ENCODE measurements around the gene RAB1B. TPM values are rescaled to one million over a fixed set of nuclear protein-coding genes. Genes with fewer than 3 reads are reported as not detected.

RAB1B gene
- total and polyA plus RNA-seq, 10 of the 15 experiments (the other 5 are each of a cell fraction or from before 2014, with no cell fraction given) = 10.4 to 193 (median 96.9) TPM

GRCh38 chr11:66317322-66317722 is 48.9 kb downstream of the RAB1B start:
- Histone ChIP-seq H3K36me3 (ENCODE audit: control insufficient read depth in 2 of 2, insufficient read depth in 2 of 2, low read length in 1 of 2) (no peaks in the 10 kb centered on the region), H3K79me2 (ENCODE audit: control insufficient read depth, insufficient read depth, low read length) (no peaks in the 10 kb centered on the region), H3K4me1 (ENCODE audit: control insufficient read depth, insufficient read depth, low read length) (peaks cover 18% of the 10 kb centered on the region), H3K27ac (ENCODE audit: control insufficient read depth, insufficient read depth) (peak overlapping the region; percentile 82), H3K4me3 (no peak overlapping the region), H3K4me2 (ENCODE audit: control insufficient read depth, insufficient read depth) (peak overlapping the region; percentile 70), H3K27me3 (replicated peaks in 1 of 2; ENCODE audit: control insufficient read depth in 2 of 2, insufficient read depth in 2 of 2, low read length in 1 of 2) (no peaks in the 10 kb centered on the region; a peak in 1 of 4 replicates), H3K9me3 (replicated peaks; ENCODE audit: control insufficient read depth, insufficient read depth, low read length) (no peaks in the 10 kb centered on the region; the same call in 2 of the 3 replicates), H4K20me1 (ENCODE audit: control insufficient read depth, insufficient read depth) (no peaks in the 10 kb centered on the region), H3K9ac (ENCODE audit: control insufficient read depth, insufficient read depth, low read length) (peak overlapping the region; percentile 34; the same call in 1 of the 2 replicates), H2AFZ (ENCODE audit: control insufficient read depth, low read depth, low read length) (peak overlapping the region; percentile 73)
- no TSS peak for BruUV-seq (replicated peaks)
- in situ Hi-C loops (cut with MboI) = no loop called here
- no peak for DNase-seq (ENCODE audit: low read depth, low spot score)
- ATAC-seq = peak; percentile 33
- RAD21 ChIA-PET (ENCODE audit: unreplicated experiment) = interaction anchor here (0.6 to 0.8 kb wide), 2 partner anchors 69 to 244 kb away, joined by 3 to 5 read pairs; no protein-coding TSS in a partner anchor
- FAIRE-seq = peak; percentile 83
- SMC1A ChIA-PET (ENCODE audit: uncharacterized antibody, unreplicated experiment) = interaction anchor here (1.2 kb wide), 3 partner anchors 11 to 32 kb away, joined by 3 to 4 read pairs (median 3); no protein-coding TSS in a partner anchor
- intact Hi-C loops (cut with micrococcal nuclease; ENCODE audit: unreplicated experiment) = no loop called here
- CTCF ChIA-PET = interaction anchor here (1.0 to 1.9 kb wide), 3 partner anchors 9 to 68 kb away, joined by 3 to 7 read pairs (median 6); partner anchors contain the start of gene YIF1A
- TF ChIP-seq TAF1 (IDR thresholded peaks at IDR 0.05; ENCODE audit: borderline replicate concordance, low read depth, low read length) (0 out of 2 replicates have a peak, but pooled peaks have one; percentile 32), YY1 (IDR thresholded peaks at IDR 0.05; ENCODE audit: low read depth, low read length) (no peak), CHD2 (IDR thresholded peaks at IDR 0.05; ENCODE audit: borderline replicate concordance, low read depth, low read length) (0 out of 2 replicates have a peak, but pooled peaks have one; percentile 7), KLF5 (IDR thresholded peaks at IDR 0.05; ENCODE audit: partially characterized antibody) (no peak), NRF1 (conservative IDR thresholded peaks at IDR 0.05; ENCODE audit: low read depth, low read length) (peak; percentile 41; the same call in 1 of the 2 replicates), BHLHE40 (IDR thresholded peaks at IDR 0.05; ENCODE audit: borderline replicate concordance in 1 of 2, low read depth in 2 of 2, low read length in 1 of 2) (peak in 1 of 2 experiments; percentile 60; a peak in 1 of 4 replicates), POLR2A (IDR thresholded peaks at IDR 0.05; ENCODE audit: low read depth, low read length) (peak; percentile 42), BMI1 (IDR thresholded peaks at IDR 0.05; ENCODE audit: borderline replicate concordance) (no peak), POLR2AphosphoS5 (IDR thresholded peaks at IDR 0.05; ENCODE audit: low read length) (peak; percentile 45; the same call in 1 of the 2 replicates)
- POLR2A ChIA-PET = interaction anchor here (0.9 to 1.6 kb wide), 2 partner anchors 28 to 49 kb away, joined by 3 read pairs; partner anchors contain the start of genes RAB1B and YIF1A
- WGBS (ENCODE audit: insufficient coverage, insufficient replicate concordance, low lambda C conversion rate, missing lambda C conversion rate) = 6% methylated on average over 13 of the region's 14 CpGs
